ENCODE results near the gene PTPN14.

The PTPN14 gene

GRCh38 chr1:214461305-214461704, 90.1 kb downstream of the PTPN14 start:
- no peaks in the 10 kb centered on the region for H3K79me2 ChIP-seq (ENCODE audit: low read length)
- no peak overlapping the region for H2AFZ ChIP-seq (ENCODE audit: low read depth, low read length)
- no peaks in the 10 kb centered on the region for H3K9me3 ChIP-seq (ENCODE audit: insufficient read depth, low read length)
- no peak overlapping the region for H3K4me3 ChIP-seq (ENCODE audit: low read length)
- no peak overlapping the region for H3K9ac ChIP-seq (ENCODE audit: low read length)
- no peaks in the 10 kb centered on the region for H3K36me3 ChIP-seq (replicated peaks; ENCODE audit: low read depth, low read length)
- no peaks in the 10 kb centered on the region for H3K4me1 ChIP-seq (ENCODE audit: low read length)
- H3K4me2 ChIP-seq (ENCODE audit: low read length): no peak overlapping the region
- no peaks in the 10 kb centered on the region for H4K20me1 ChIP-seq (ENCODE audit: insufficient read depth, low read length)
- no peak overlapping the region for H3K27ac ChIP-seq (ENCODE audit: low read length)
- H3K27me3 ChIP-seq (ENCODE audit: low read depth, low read length): peaks cover 5% of the 10 kb centered on the region; the same call in 1 of the 2 replicates
- no peak for TF ChIP-seq EZH2phosphoT487 (IDR thresholded peaks at IDR 0.05; ENCODE audit: low read depth)
- no peak for TF ChIP-seq CTCF (IDR thresholded peaks at IDR 0.05; ENCODE audit: low read depth, low read length)

GRCh38 chr1:214460304-214460916, 91.0 kb downstream of the PTPN14 start:
- H3K9me3 ChIP-seq (ENCODE audit: insufficient read depth, low read length): no peaks in the 10 kb centered on the region
- H2AFZ ChIP-seq (ENCODE audit: low read depth, low read length): no peak overlapping the region
- H3K4me3 ChIP-seq (ENCODE audit: low read length): no peak overlapping the region
- TF ChIP-seq EZH2phosphoT487 (IDR thresholded peaks at IDR 0.05; ENCODE audit: low read depth) (no peak), CTCF (IDR thresholded peaks at IDR 0.05; ENCODE audit: low read depth, low read length) (no peak)
- no peak overlapping the region for H3K4me2 ChIP-seq (ENCODE audit: low read length)
- H3K9ac ChIP-seq (ENCODE audit: low read length): no peak overlapping the region
- H3K4me1 ChIP-seq (ENCODE audit: low read length): no peaks in the 10 kb centered on the region
- H4K20me1 ChIP-seq (ENCODE audit: insufficient read depth, low read length): no peaks in the 10 kb centered on the region
- no peaks in the 10 kb centered on the region for H3K79me2 ChIP-seq (ENCODE audit: low read length)
- peaks cover 6% of the 10 kb centered on the region; the same call in 1 of the 2 replicates for H3K27me3 ChIP-seq (ENCODE audit: low read depth, low read length)
- no peak overlapping the region for H3K27ac ChIP-seq (ENCODE audit: low read length)
- H3K36me3 ChIP-seq (replicated peaks; ENCODE audit: low read depth, low read length): no peaks in the 10 kb centered on the region

- Histone ChIP-seq H3K9me3 (ENCODE audit: insufficient read depth, low read length) (no peaks in the 10 kb centered on the region), H2AFZ (ENCODE audit: low read depth, low read length) (no peak overlapping the region), H3K4me2 (ENCODE audit: low read length) (no peak overlapping the region), H3K27me3 (ENCODE audit: low read depth, low read length) (peaks cover 12% of the 10 kb centered on the region), H3K9ac (ENCODE audit: low read length) (no peak overlapping the region), H3K36me3 (replicated peaks; ENCODE audit: low read depth, low read length) (no peaks in the 10 kb centered on the region), H3K79me2 (ENCODE audit: low read length) (no peaks in the 10 kb centered on the region), H3K27ac (ENCODE audit: low read length) (no peak overlapping the region), H4K20me1 (ENCODE audit: insufficient read depth, low read length) (no peaks in the 10 kb centered on the region), H3K4me1 (ENCODE audit: low read length) (no peaks in the 10 kb centered on the region), H3K4me3 (ENCODE audit: low read length) (no peak overlapping the region)
- no peak for TF ChIP-seq EZH2phosphoT487 (IDR thresholded peaks at IDR 0.05; ENCODE audit: low read depth)
Observed at GRCh38 chr1:214459895-214460294, 91.5 kb downstream of the PTPN14 start.

GRCh38 chr1:214458541-214458940, 92.9 kb downstream of the PTPN14 start:
- H3K79me2 ChIP-seq (ENCODE audit: low read length): no peaks in the 10 kb centered on the region
- no peak overlapping the region for H3K4me3 ChIP-seq (ENCODE audit: low read length)
- H3K27me3 ChIP-seq (ENCODE audit: low read depth, low read length): peaks cover 25% of the 10 kb centered on the region
- H3K27ac ChIP-seq (ENCODE audit: low read length): no peak overlapping the region
- H3K4me2 ChIP-seq (ENCODE audit: low read length): no peak overlapping the region
- no peaks in the 10 kb centered on the region for H3K36me3 ChIP-seq (replicated peaks; ENCODE audit: low read depth, low read length)
- TF ChIP-seq CTCF (IDR thresholded peaks at IDR 0.05; ENCODE audit: low read depth, low read length) (no peak), EZH2phosphoT487 (IDR thresholded peaks at IDR 0.05; ENCODE audit: low read depth) (no peak)
- no peaks in the 10 kb centered on the region for H4K20me1 ChIP-seq (ENCODE audit: insufficient read depth, low read length)
- no peaks in the 10 kb centered on the region; the same call in 1 of the 2 replicates for H3K9me3 ChIP-seq (ENCODE audit: insufficient read depth, low read length)
- no peak overlapping the region for H2AFZ ChIP-seq (ENCODE audit: low read depth, low read length)
- no peak overlapping the region for H3K9ac ChIP-seq (ENCODE audit: low read length)
- no peaks in the 10 kb centered on the region for H3K4me1 ChIP-seq (ENCODE audit: low read length)
